ENCODE measurements around the gene ZNF581.

The ZNF581 gene

GRCh38 chr19:55684946-55685681, 41.7 kb downstream of the ZNF581 start:
- no peak for DNase-seq

GRCh38 chr19:55685776-55686175, 42.3 kb downstream of the ZNF581 start:
- DNase-seq = no peak

- no peak for DNase-seq
Measured at GRCh38 chr19:55686311-55687050, 43.0 kb downstream of the ZNF581 start.

- DNase-seq = no peak
Measured at GRCh38 chr19:55687281-55688201, 44.1 kb downstream of the ZNF581 start.

GRCh38 chr19:55688422-55689218, 45.2 kb downstream of the ZNF581 start:
- DNase-seq = no peak

- no peak for DNase-seq
Measured at GRCh38 chr19:55689411-55690108, 46.1 kb downstream of the ZNF581 start.

GRCh38 chr19:55690109-55690768, 46.8 kb downstream of the ZNF581 start:
- DNase-seq = no peak

GRCh38 chr19:55690769-55691545, 47.5 kb downstream of the ZNF581 start:
- no peak for DNase-seq

- no peak for DNase-seq
Measured at GRCh38 chr19:55691561-55692481, 48.4 kb downstream of the ZNF581 start.

- DNase-seq = no peak
Measured at GRCh38 chr19:55692681-55693081, 49.2 kb downstream of the ZNF581 start.

GRCh38 chr19:55693336-55693974, 50.0 kb downstream of the ZNF581 start:
- no peak for DNase-seq

GRCh38 chr19:55694241-55694655, 50.8 kb downstream of the ZNF581 start:
- DNase-seq = no peak

- DNase-seq = no peak
Measured at GRCh38 chr19:55694656-55695491, 51.4 kb downstream of the ZNF581 start.

Data from stimulated activated CD4-positive, alpha-beta T cell treated with anti-CD3 and anti-CD28 coated beads, Interleukin-4, amount 100 ng/mL, for 1 hour (primary cell).